A549 treated with AZD9567 at 1 μM for 4 hours (cell line): ENCODE results near the gene ABCC9. TPM values are rescaled to one million over a fixed set of nuclear protein-coding genes. Genes with fewer than 3 reads are reported as not detected.

Experiments
- total RNA-seq: library from RNA; stranded (reverse); fragments of 200-300 nt; extraction: Qiagen RNA extraction; gene quantifications from 5 replicates; pipeline ENCODE4 v1.2.3, GENCODE V29; 2022; ENCODE audit not compliant: insufficient read depth

ABCC9 gene
- 0.01 TPM in 2 of 5 replicates, not detected in the others for total RNA-seq

GRCh38 chr12:21940549-21941505 lies at the start of gene ABCC9:
ABCC9 (minus strand) TSS chr12:21941426; CDS start chr12:21936674, 4,752 bp downstream.

GRCh38 chr12:21774358-21775132 lies 166.7 kb downstream of the ABCC9 start, which contains the start of gene KCNJ8:
KCNJ8 (minus strand) TSS chr12:21774706; CDS start chr12:21773616, 1,090 bp downstream.

Other genes starting within 250 kb of the ABCC9 start
- gene KCNJ8, start 166.7 kb downstream of the ABCC9 start, total RNA-seq = 0.20 to 0.44 TPM (median 0.36 TPM) in 4 of 5 replicates, not detected in the other
- gene CMAS, start 104.8 kb upstream of the ABCC9 start, total RNA-seq = 37.6 to 53.3 TPM (median 42.7 TPM) in 5 replicates